Effector memory CD4-positive, alpha-beta T cell (primary cell): ENCODE data around the gene ZBTB7C.

Experiments
- DNase-seq, 3 donors: peaks; one replicate each; pipeline ENCODE4 v3.0.0-alpha.2; 2020
- H3K27ac ChIP-seq: 2 replicates; pipeline ENCODE4 v1.7.0; 2013; ENCODE audit warnings: mild to moderate bottlenecking, low read length, moderate library complexity; ENCODE audit not compliant: insufficient read depth, poor library complexity, severe bottlenecking
- H3K27me3 ChIP-seq: replicated peaks from 2 replicates; pipeline ENCODE4 v1.7.0; 2013; ENCODE audit warnings: mild to moderate bottlenecking, low read length; ENCODE audit not compliant: insufficient read depth, control insufficient read depth, poor library complexity, severe bottlenecking
- H3K36me3 ChIP-seq: 2 replicates; pipeline ENCODE4 v1.7.0; 2013; ENCODE audit warnings: mild to moderate bottlenecking, low read length, moderate library complexity; ENCODE audit not compliant: control insufficient read depth, insufficient read depth
- H3K4me1 ChIP-seq: 2 replicates; pipeline ENCODE4 v1.7.0; 2013; ENCODE audit warnings: low read length, mild to moderate bottlenecking; ENCODE audit not compliant: control insufficient read depth, insufficient read depth, poor library complexity, severe bottlenecking
- H3K4me3 ChIP-seq: 2 replicates; pipeline ENCODE4 v1.7.0; 2013; ENCODE audit warnings: low read length, low read depth, mild to moderate bottlenecking; ENCODE audit not compliant: insufficient read depth, poor library complexity, severe bottlenecking
- H3K9me3 ChIP-seq: 2 replicates; pipeline ENCODE4 v1.7.0; 2013; ENCODE audit warnings: mild to moderate bottlenecking, low read length, moderate library complexity; ENCODE audit not compliant: control insufficient read depth

ZBTB7C gene

GRCh38 chr18:48076461-48076860 is 332.7 kb downstream of the ZBTB7C start:
- H3K27me3 ChIP-seq: no peaks in the 10 kb centered on the region
- H3K4me3 ChIP-seq: no peak overlapping the region
- no peaks in the 10 kb centered on the region for H3K4me1 ChIP-seq
- H3K36me3 ChIP-seq: no peaks in the 10 kb centered on the region
- H3K9me3 ChIP-seq: no peaks in the 10 kb centered on the region
- DNase-seq: no peak
- no peak overlapping the region for H3K27ac ChIP-seq

DNA sequence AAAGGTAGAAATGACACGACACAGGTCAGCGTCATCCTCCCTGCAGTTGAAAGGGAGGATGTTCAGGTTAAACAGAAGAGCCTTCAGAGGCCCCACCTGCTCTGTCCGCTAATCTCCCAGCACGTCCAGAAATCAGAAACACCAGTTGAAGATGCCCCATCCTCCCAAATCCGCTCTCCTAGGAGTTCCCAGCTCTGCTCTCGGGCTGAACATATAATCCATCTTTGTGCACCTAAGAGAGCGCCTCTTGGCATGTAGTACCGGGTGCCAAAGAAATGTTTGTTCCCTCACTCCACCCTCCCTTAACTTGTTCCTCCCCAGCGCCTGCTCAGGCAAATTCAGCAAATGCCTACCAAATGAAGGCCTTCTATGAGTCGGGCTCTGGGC is 333.5 kb downstream of the ZBTB7C start:
- H3K4me1 ChIP-seq: no peaks in the 10 kb centered on the region
- H3K27me3 ChIP-seq: no peaks in the 10 kb centered on the region
- H3K27ac ChIP-seq: no peak overlapping the region
- no peaks in the 10 kb centered on the region for H3K36me3 ChIP-seq
- no peak overlapping the region for H3K4me3 ChIP-seq
- DNase-seq: no peak
- H3K9me3 ChIP-seq: no peaks in the 10 kb centered on the region

DNA sequence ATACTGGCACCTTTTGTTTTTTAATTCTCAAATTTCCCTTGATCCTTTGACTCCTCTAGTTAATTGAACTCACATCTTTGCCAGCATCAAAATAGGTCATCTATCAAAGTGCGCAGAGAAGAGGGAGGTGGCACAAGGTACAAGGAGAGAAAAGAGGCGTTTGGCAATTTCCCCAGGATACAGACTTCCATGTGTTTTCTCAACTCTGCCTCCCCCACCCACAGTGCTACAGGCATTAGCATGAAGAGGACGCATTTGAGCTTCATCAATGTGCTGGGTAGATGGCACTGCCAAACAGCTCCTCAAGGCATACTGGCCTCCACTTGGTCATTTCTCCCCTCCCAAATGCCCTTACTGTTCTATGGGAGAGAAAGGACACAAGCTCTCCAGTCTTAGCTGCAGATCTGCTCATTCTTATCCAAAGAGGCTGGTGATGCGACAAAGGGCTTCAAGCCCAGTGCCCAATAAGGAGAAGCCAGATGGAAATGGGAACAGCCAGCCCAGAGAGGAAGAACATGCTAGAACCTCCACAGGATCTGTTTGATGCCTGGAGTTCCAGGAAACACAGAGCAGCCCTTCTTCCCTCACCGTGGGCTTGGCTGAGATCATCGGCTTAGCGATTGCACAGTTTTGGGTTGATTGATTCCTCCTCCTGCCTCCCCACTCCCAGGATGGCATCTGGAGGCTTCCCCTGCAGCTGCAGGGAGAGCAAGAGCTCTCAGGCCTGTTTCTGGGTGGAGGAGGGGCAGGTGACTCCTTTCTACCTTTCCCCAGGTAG is 334.1 kb downstream of the ZBTB7C start:
- no peaks in the 10 kb centered on the region for H3K27me3 ChIP-seq
- H3K36me3 ChIP-seq: no peaks in the 10 kb centered on the region
- DNase-seq: no peak
- H3K4me3 ChIP-seq: no peak overlapping the region
- H3K9me3 ChIP-seq: no peaks in the 10 kb centered on the region
- no peak overlapping the region for H3K27ac ChIP-seq
- no peaks in the 10 kb centered on the region for H3K4me1 ChIP-seq

GRCh38 chr18:48073211-48073930 is 335.8 kb downstream of the ZBTB7C start:
- Histone ChIP-seq H3K9me3 (no peaks in the 10 kb centered on the region), H3K36me3 (no peaks in the 10 kb centered on the region), H3K27me3 (no peaks in the 10 kb centered on the region), H3K4me1 (no peaks in the 10 kb centered on the region), H3K4me3 (no peak overlapping the region), H3K27ac (no peak overlapping the region)
- no peak for DNase-seq

- no peak for DNase-seq
- Histone ChIP-seq H3K4me1 (no peaks in the 10 kb centered on the region), H3K4me3 (no peak overlapping the region), H3K27me3 (no peaks in the 10 kb centered on the region), H3K36me3 (no peaks in the 10 kb centered on the region), H3K27ac (no peak overlapping the region), H3K9me3 (no peaks in the 10 kb centered on the region)
Observed at GRCh38 chr18:48072428-48073204, 336.6 kb downstream of the ZBTB7C start.

GRCh38 chr18:48068916-48069445 is 340.2 kb downstream of the ZBTB7C start:
- Histone ChIP-seq H3K4me3 (no peak overlapping the region), H3K27ac (no peak overlapping the region), H3K9me3 (no peaks in the 10 kb centered on the region), H3K4me1 (no peaks in the 10 kb centered on the region), H3K36me3 (no peaks in the 10 kb centered on the region), H3K27me3 (no peaks in the 10 kb centered on the region)
- no peak for DNase-seq

- no peaks in the 10 kb centered on the region for H3K4me1 ChIP-seq
- no peaks in the 10 kb centered on the region for H3K27me3 ChIP-seq
- DNase-seq: no peak
- H3K9me3 ChIP-seq: no peaks in the 10 kb centered on the region
- no peaks in the 10 kb centered on the region for H3K36me3 ChIP-seq
- no peak overlapping the region for H3K27ac ChIP-seq
- H3K4me3 ChIP-seq: no peak overlapping the region
Observed at GRCh38 chr18:48066225-48066652, 342.9 kb downstream of the ZBTB7C start.

- H3K4me1 ChIP-seq: no peaks in the 10 kb centered on the region
- no peak for DNase-seq
- H3K27me3 ChIP-seq: no peaks in the 10 kb centered on the region
- H3K27ac ChIP-seq: no peak overlapping the region
- H3K36me3 ChIP-seq: no peaks in the 10 kb centered on the region
- no peaks in the 10 kb centered on the region for H3K9me3 ChIP-seq
- no peak overlapping the region for H3K4me3 ChIP-seq
Observed at GRCh38 chr18:48065601-48065995, 343.6 kb downstream of the ZBTB7C start.

GRCh38 chr18:48064978-48065600 is 344.1 kb downstream of the ZBTB7C start:
- no peaks in the 10 kb centered on the region for H3K27me3 ChIP-seq
- H3K4me1 ChIP-seq: no peaks in the 10 kb centered on the region

More at GRCh38 chr18:48064978-48065600, 344.1 kb downstream of the ZBTB7C start:
- H3K36me3 ChIP-seq: no peaks in the 10 kb centered on the region
- no peaks in the 10 kb centered on the region for H3K9me3 ChIP-seq
- no peak overlapping the region for H3K27ac ChIP-seq
- H3K4me3 ChIP-seq: no peak overlapping the region
- DNase-seq: no peak
